Neutrophil (primary cell): ENCODE measurements around the gene DNASE1L3.

Source experiments
- H3K27ac ChIP-seq: fragments of 200-600 bp; sonication (generic); 2 replicates; pipeline ENCODE4 v1.5.1; 2016; ENCODE audit warnings: mild to moderate bottlenecking, moderate library complexity
- H3K27me3 ChIP-seq: fragments of 200-600 bp; sonication (generic); 2 replicates; pipeline ENCODE4 v1.6.0; 2016; ENCODE audit warnings: mild to moderate bottlenecking
- H3K36me3 ChIP-seq: fragments of 200-600 bp; sonication (generic); 2 replicates; pipeline ENCODE4 v1.5.1; 2017
- H3K4me1 ChIP-seq, 2 experiments: fragments of 200-600 bp in 1 of 2; sonication (generic) in 1 of 2; 1 replicate in 1 of 2; 2 replicates in 1 of 2; pipeline versions ENCODE4 v1.5.1 to v1.6.1; 2013 to 2016; ENCODE audit warnings: low read depth in 1 of 2, low read length in 1 of 2, mild to moderate bottlenecking in 1 of 2, moderate library complexity in 1 of 2; ENCODE audit not compliant: control insufficient read depth in 1 of 2, insufficient read depth in 1 of 2
- H3K4me3 ChIP-seq, 2 experiments: fragments of 200-600 bp in 1 of 2; sonication (generic) in 1 of 2; 1 replicate in 1 of 2; 2 replicates in 1 of 2; pipeline ENCODE4 v1.5.1; 2013 to 2016; ENCODE audit warnings: low read depth in 1 of 2, low read length in 1 of 2, mild to moderate bottlenecking in 1 of 2, moderate library complexity in 1 of 2
- H3K9me3 ChIP-seq: fragments of 200-600 bp; sonication (generic); 2 replicates; pipeline ENCODE4 v1.5.1; 2016
- TF ChIP-seq, protein P1 (sequence below): fragments of 200-600 bp; sonication (generic); IDR thresholded peaks from 2 replicates; pipeline ENCODE4 v1.5.1; 2016; ENCODE audit warnings: antibody characterized with exemption

Gene DNASE1L3

DNA sequence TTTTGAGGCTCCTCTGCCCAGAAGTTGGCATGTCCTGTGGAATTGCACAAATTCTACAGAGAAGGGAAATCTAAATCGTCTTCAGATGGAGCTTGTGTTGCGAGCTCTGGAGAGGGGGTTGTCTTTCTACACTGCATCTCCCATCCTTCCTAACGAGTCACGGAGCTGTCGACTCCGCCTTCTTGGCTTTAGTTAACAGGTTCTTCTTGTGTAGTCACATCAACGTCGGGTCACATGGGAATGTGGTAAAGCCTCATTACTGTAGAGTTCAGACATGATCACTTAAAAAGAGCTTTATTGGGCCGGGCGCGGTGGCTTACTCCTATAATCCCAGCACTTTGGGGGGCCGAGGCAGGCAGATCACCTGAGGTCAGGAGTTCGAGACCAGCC lies 60.0 kb downstream of the DNASE1L3 start:
- no peak overlapping the region for H3K27ac ChIP-seq

DNA sequence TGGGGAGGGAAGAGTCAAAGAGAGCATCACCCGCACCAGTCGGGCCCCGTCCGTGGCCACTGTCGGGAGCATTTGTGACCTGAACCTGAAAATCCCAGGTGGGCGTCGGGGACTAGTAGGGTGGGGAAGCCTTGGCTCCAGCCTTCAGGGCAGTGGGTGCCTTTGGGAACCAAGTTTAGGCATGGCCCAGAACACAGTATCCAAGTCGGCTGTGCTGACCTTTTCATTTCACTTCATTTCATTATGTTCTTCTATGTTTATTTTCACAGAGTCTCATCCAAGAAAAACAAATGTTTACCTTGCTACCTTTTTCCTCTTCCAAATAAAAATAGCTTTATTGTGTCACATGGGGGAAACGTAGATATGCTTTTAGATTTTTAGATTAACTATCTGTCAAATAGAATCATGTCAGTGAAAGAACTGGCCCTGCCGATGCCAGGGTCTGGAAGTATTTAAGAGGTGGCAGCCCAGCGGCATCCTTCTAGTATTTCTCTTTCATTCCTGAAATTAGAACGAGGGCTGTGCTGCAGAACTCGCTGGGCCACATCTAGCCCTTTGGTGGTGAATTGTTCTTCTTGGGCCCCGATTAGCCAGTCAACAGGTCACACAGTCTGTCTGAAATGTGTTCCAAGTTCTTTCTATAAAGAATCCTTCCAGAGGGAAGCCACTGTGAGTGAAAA lies 60.5 kb downstream of the DNASE1L3 start:
- no peaks in the 10 kb centered on the region for H3K36me3 ChIP-seq

More for the DNA sequence above, 60.0 kb downstream of the DNASE1L3 start:
- no peaks in the 10 kb centered on the region for H3K36me3 ChIP-seq
- TF ChIP-seq, protein P1, sequence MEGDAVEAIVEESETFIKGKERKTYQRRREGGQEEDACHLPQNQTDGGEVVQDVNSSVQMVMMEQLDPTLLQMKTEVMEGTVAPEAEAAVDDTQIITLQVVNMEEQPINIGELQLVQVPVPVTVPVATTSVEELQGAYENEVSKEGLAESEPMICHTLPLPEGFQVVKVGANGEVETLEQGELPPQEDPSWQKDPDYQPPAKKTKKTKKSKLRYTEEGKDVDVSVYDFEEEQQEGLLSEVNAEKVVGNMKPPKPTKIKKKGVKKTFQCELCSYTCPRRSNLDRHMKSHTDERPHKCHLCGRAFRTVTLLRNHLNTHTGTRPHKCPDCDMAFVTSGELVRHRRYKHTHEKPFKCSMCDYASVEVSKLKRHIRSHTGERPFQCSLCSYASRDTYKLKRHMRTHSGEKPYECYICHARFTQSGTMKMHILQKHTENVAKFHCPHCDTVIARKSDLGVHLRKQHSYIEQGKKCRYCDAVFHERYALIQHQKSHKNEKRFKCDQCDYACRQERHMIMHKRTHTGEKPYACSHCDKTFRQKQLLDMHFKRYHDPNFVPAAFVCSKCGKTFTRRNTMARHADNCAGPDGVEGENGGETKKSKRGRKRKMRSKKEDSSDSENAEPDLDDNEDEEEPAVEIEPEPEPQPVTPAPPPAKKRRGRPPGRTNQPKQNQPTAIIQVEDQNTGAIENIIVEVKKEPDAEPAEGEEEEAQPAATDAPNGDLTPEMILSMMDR: no peak
- H3K9me3 ChIP-seq: no peaks in the 10 kb centered on the region
- H3K27me3 ChIP-seq: no peaks in the 10 kb centered on the region
- no peaks in the 10 kb centered on the region for H3K4me1 ChIP-seq
- no peak overlapping the region for H3K4me3 ChIP-seq

DNA sequence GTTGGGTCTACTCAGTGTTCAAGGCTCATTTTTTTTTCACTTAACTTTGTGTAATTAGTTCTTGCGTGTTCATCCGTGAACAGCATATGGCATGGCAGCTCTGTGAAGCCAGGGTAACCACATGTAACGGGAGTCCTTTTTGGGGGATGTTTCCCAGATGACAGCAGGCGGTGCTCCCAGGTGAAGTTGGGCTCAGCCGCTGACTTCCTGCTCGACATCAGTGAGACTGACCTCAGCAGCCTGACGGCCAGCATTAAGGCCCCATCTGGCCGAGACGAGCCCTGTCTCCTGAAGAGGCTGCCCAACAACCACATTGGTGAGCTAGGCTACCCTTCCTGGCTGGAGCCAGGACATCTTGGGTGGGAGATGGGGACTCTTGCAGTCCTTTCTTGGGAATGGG lies 62.7 kb downstream of the DNASE1L3 start:
- Histone ChIP-seq H3K4me1 (no peaks in the 10 kb centered on the region), H3K9me3 (no peaks in the 10 kb centered on the region), H3K27ac (no peak overlapping the region), H3K27me3 (no peaks in the 10 kb centered on the region), H3K4me3 (no peak overlapping the region), H3K36me3 (no peaks in the 10 kb centered on the region)
- TF ChIP-seq, protein P1: no peak

More for the DNA sequence above, 60.5 kb downstream of the DNASE1L3 start:
- Histone ChIP-seq H3K9me3 (no peaks in the 10 kb centered on the region), H3K4me1 (no peaks in the 10 kb centered on the region), H3K4me3 (no peak overlapping the region), H3K27me3 (no peaks in the 10 kb centered on the region), H3K27ac (no peak overlapping the region)
- TF ChIP-seq, protein P1: no peak

DNA sequence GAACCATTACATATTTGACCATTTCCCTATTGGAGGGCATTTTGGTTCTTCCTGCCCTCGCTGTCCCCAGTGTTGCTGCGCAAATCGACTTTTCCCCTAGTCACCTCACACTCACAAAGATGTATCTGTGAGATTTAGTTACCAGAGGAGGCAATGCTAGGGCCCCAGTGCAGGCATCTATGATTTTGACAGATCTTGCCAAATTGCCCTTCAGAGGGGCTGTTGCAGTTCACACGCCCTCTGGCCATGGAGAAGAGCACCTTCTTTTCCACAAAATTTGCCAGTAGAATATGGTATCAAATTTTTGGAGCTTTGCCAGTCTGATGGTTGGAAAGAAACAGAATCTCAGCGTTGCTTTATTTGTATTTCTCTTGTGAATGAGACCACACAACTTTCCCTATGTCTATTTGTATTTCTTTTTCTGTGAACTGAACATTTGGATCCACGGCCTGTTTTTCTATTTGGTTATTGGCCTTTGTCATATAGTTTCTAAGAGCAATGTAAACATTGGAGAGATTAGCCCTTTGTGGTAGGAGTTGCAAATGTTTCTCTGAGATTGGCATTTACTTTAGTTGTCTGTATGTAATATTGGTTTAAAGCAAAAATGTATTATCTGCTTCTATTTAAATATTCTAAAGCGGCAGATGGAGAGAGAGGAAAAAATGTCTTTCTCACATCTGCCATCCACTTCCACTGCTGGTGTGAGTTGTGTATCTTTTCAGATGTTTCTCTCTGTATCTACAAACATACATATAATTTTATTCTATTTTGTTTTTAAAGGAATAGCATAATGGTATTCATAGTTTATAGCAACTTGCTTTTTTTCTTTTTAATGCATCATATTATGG lies 66.1 kb downstream of the DNASE1L3 start:
- Histone ChIP-seq H3K4me3 (no peak overlapping the region), H3K27ac (no peak overlapping the region), H3K4me1 (no peaks in the 10 kb centered on the region), H3K9me3 (no peaks in the 10 kb centered on the region), H3K36me3 (no peaks in the 10 kb centered on the region), H3K27me3 (no peaks in the 10 kb centered on the region)
- TF ChIP-seq, protein P1: no peak

DNA sequence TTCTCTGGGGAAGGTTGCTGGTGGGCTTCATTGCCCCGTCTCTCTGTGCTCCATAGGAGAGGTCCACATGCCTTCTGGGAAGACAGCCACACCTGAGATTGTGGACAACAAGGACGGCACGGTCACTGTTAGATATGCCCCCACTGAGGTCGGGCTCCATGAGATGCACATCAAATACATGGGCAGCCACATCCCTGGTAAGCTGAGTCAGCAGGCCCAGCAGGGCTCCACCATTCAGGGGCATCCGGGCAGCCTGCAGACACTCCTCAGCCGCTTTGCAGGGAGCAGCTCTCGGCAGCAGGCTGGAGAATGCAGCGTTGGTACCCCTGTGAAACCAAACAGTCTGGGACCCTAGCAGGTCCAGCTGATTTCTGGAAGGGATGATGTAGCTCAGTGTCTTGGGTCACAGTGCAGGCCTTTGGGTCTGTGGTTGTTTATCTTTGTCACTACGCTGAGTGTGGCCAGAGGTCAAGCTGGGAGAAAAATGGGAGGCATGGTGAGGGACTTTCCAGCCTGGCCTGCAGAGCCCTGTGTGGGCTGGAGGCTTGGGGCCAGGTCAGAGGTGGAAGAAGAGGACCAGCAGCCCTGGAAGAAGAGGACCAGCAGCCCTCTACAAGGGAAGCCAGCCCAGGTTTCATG lies 67.2 kb downstream of the DNASE1L3 start:
- Histone ChIP-seq H3K27ac (no peak overlapping the region), H3K4me1 (no peaks in the 10 kb centered on the region), H3K27me3 (no peaks in the 10 kb centered on the region), H3K4me3 (no peak overlapping the region), H3K9me3 (no peaks in the 10 kb centered on the region), H3K36me3 (no peaks in the 10 kb centered on the region)
- TF ChIP-seq, protein P1: no peak
